Effector memory CD8-positive, alpha-beta T cell (primary cell): ENCODE results near the gene FIBIN.

Experiments used
- ATAC-seq: fragments of 150-1000 bp; cut with Tn5 transposase; replicated peaks from 2 replicates; pipeline ENCODE4 v1.10.0; 2021; ENCODE audit warnings: mild to moderate bottlenecking, moderate library complexity
- DNase-seq, 3 experiments: peaks; one replicate each; pipeline ENCODE4 v3.0.0; 2021
- H3K27ac Mint-ChIP-seq, 2 donors: one replicate each; pipeline ENCODE4 v1.8.0; 2022; ENCODE audit warnings: mild to moderate bottlenecking in 2 of 2, mixed read lengths in 2 of 2, moderate library complexity in 2 of 2
- H3K27me3 Mint-ChIP-seq, 2 donors: one replicate each; pipeline ENCODE4 v1.8.0; 2022; ENCODE audit warnings: mixed read lengths in 2 of 2
- H3K36me3 Mint-ChIP-seq: one replicate; pipeline ENCODE4 v1.8.0; 2022; ENCODE audit warnings: mild to moderate bottlenecking, moderate library complexity, mixed read lengths; ENCODE audit not compliant: insufficient read depth
- H3K4me1 Mint-ChIP-seq, 2 donors: one replicate each; pipeline ENCODE4 v1.8.0; 2022; ENCODE audit warnings: low read depth in 2 of 2, mixed read lengths in 2 of 2
- H3K4me3 Mint-ChIP-seq, 2 donors: one replicate each; pipeline ENCODE4 v1.8.0; 2022; ENCODE audit warnings: mild to moderate bottlenecking in 2 of 2, mixed read lengths in 2 of 2, moderate library complexity in 2 of 2
- H3K9me3 Mint-ChIP-seq, 2 donors: one replicate each; pipeline ENCODE4 v1.8.0; 2022; ENCODE audit warnings: mixed read lengths in 2 of 2
- total RNA-seq, 9 experiments: gene quantifications; one replicate each; lab custom pipeline; 2026; lab: John Stamatoyannopoulos, UW

The FIBIN gene
- total RNA-seq, result 0 to 0.12 (median 0) reads per million in 9 experiments

GRCh38 chr11:26993965-26994457 is at the start of gene FIBIN:
TSS of gene FIBIN (plus strand) at chr11:26994112. CDS start at chr11:26994527, 415 bp downstream.
- H3K36me3 Mint-ChIP-seq, result no peaks in the 10 kb centered on the region

DNA sequence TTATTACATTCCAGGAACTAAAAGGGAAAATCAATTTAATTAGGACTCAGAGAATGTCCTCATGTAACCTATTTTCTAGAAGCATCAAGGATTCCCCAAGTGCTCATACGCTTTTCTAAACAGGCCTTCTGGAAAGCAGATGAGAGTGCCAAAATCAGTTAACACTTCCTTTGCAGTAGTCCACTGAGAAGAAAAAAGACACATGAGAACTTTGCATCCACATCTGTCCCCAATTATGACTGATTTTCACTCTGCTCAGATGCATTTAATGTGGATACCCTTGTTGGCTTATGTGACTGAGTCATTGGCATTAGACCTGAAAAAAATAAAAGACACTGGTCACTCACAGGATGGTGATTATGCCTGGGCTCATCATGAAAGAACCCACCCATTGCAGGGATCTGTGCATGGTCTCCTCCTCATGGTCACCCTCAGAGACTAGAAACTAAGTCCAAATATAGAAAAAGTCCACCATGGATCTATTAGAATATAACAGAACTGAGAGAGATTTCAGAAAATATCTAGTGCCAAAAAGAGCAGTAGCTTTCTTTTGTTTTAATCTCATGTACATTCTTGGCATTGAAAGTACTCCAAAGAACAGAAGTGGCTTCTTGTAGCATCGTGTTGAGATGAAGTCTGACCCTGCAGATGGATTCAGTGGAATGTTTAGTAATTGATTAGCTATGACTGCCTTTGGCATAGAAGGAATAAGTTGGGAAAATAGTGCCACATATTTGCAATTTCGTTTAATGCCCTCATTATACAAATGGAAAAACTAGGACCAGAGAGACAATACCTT is 48.8 kb upstream of the FIBIN start:
- H3K27ac Mint-ChIP-seq, result no peak overlapping the region
- peaks cover 0 to 7% of the 10 kb centered on the region in 2 donors for H3K9me3 Mint-ChIP-seq
- ATAC-seq (no peak), DNase-seq (no peak)
- H3K36me3 Mint-ChIP-seq, result no peaks in the 10 kb centered on the region
- no peaks in the 10 kb centered on the region for H3K4me1 Mint-ChIP-seq
- H3K4me3 Mint-ChIP-seq, result no peak overlapping the region
- H3K27me3 Mint-ChIP-seq, result no peaks in the 10 kb centered on the region

More at GRCh38 chr11:26993965-26994457, at the start of gene FIBIN:
- no peaks in the 10 kb centered on the region for H3K4me1 Mint-ChIP-seq
- no peak within 1 kb of the TSS for H3K27ac Mint-ChIP-seq
- no peaks in the 10 kb centered on the region for H3K27me3 Mint-ChIP-seq
- ATAC-seq, result no peak
- H3K9me3 Mint-ChIP-seq, result peaks cover 4 to 6% of the 10 kb centered on the region in 2 donors
- H3K4me3 Mint-ChIP-seq, result no peak within 1 kb of the TSS
- DNase-seq, result no peak

- Mint-ChIP-seq H3K9me3 (peaks cover 0 to 7% of the 10 kb centered on the region in 2 donors), H3K36me3 (no peaks in the 10 kb centered on the region), H3K4me1 (no peaks in the 10 kb centered on the region), H3K27ac (no peak overlapping the region), H3K4me3 (no peak overlapping the region), H3K27me3 (no peaks in the 10 kb centered on the region)
- DNase-seq, result no peak
- ATAC-seq, result no peak
Observed at GRCh38 chr11:26946257-26946716, 47.6 kb upstream of the FIBIN start.

GRCh38 chr11:26947379-26947844 is 46.5 kb upstream of the FIBIN start:
- H3K9me3 Mint-ChIP-seq, result peaks cover 0 to 3% of the 10 kb centered on the region in 2 donors
- no peak overlapping the region for H3K4me3 Mint-ChIP-seq
- no peak overlapping the region for H3K27ac Mint-ChIP-seq
- no peaks in the 10 kb centered on the region for H3K36me3 Mint-ChIP-seq
- H3K27me3 Mint-ChIP-seq, result no peaks in the 10 kb centered on the region
- ATAC-seq (no peak), DNase-seq (no peak)
- H3K4me1 Mint-ChIP-seq, result no peaks in the 10 kb centered on the region

- H3K27me3 Mint-ChIP-seq, result no peaks in the 10 kb centered on the region
- ATAC-seq (no peak), DNase-seq (no peak)
- H3K36me3 Mint-ChIP-seq, result no peaks in the 10 kb centered on the region
- H3K4me3 Mint-ChIP-seq, result no peak overlapping the region
- H3K9me3 Mint-ChIP-seq, result peaks cover 0 to 8% of the 10 kb centered on the region in 2 donors
- H3K27ac Mint-ChIP-seq, result no peak overlapping the region
- no peaks in the 10 kb centered on the region for H3K4me1 Mint-ChIP-seq
Observed at GRCh38 chr11:26947904-26948639, 45.8 kb upstream of the FIBIN start.

DNA sequence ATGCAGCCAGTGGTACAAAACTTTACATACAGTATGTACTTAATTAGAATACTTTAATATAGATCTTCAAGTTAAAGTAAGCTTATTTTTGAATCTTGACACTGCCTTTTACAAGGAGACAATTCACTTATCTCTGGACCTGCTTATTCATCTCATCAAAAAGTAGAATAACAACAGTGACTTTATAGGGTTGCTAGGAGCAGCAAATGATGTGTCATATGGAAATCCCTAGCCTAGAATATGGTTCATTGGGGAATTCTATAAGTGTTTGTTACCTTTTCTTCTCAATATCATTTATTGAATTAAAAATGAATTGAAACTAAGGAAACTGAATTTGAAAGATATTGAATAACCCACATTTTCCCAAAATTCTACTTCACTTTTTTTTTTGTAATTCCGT is 45.0 kb upstream of the FIBIN start:
- DNase-seq (no peak), ATAC-seq (no peak)
- H3K36me3 Mint-ChIP-seq, result peaks cover 3% of the 10 kb centered on the region
- H3K4me1 Mint-ChIP-seq, result no peaks in the 10 kb centered on the region
- peaks cover 0 to 8% of the 10 kb centered on the region in 2 donors for H3K9me3 Mint-ChIP-seq
- H3K27me3 Mint-ChIP-seq, result no peaks in the 10 kb centered on the region
- no peak overlapping the region for H3K27ac Mint-ChIP-seq
- H3K4me3 Mint-ChIP-seq, result no peak overlapping the region

DNA sequence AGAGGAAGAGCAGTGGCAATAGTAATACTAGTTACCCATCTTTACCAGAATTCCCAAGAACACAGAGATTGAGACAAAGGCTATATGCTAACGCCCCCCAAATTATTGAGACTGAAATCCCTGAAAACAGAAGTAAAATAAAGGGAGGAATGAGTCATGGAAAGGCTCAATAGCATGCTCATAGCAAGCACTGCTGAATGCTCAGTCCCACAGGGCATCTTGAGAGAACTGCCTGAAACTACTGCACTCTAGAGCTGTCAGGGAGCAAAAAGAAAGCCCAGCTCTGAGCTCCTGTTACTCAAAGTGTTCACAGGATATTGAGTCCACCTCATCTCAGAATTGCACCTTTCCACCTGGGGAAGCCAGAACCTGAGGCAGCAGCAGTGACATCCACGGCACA is 44.1 kb upstream of the FIBIN start:
- Mint-ChIP-seq H3K4me3 (no peak overlapping the region), H3K27ac (no peak overlapping the region), H3K4me1 (no peaks in the 10 kb centered on the region), H3K27me3 (no peaks in the 10 kb centered on the region), H3K9me3 (peaks cover 0 to 8% of the 10 kb centered on the region in 2 donors), H3K36me3 (peaks cover 3% of the 10 kb centered on the region)
- DNase-seq (no peak), ATAC-seq (no peak)

DNA sequence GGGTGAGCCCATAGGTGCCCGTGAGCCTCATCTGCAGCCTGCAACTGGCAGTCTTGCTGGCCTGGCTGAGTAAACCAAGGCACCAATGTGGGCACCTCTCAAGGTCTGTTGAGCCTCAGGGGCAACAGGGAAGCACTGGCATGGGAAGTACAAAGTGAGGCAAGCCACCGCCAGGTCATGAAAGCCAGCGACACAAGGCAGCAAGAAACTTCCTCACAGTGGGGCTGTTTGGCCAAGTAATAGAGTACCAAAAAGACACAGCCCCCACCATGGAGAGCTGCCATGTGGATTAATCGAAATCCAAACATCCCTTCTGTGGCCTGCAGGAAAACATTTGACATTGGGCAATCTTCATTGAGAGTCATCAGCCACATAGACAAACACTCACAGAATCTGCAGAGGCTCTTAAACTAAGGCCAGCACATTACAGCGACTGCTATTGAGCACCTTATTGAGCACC is 43.6 kb upstream of the FIBIN start:
- peaks cover 0 to 8% of the 10 kb centered on the region in 2 donors for H3K9me3 Mint-ChIP-seq
- peaks cover 3% of the 10 kb centered on the region for H3K36me3 Mint-ChIP-seq
- H3K4me1 Mint-ChIP-seq, result no peaks in the 10 kb centered on the region
- ATAC-seq (no peak), DNase-seq (no peak)
- H3K4me3 Mint-ChIP-seq, result no peak overlapping the region
- H3K27me3 Mint-ChIP-seq, result no peaks in the 10 kb centered on the region
- no peak overlapping the region for H3K27ac Mint-ChIP-seq

DNA sequence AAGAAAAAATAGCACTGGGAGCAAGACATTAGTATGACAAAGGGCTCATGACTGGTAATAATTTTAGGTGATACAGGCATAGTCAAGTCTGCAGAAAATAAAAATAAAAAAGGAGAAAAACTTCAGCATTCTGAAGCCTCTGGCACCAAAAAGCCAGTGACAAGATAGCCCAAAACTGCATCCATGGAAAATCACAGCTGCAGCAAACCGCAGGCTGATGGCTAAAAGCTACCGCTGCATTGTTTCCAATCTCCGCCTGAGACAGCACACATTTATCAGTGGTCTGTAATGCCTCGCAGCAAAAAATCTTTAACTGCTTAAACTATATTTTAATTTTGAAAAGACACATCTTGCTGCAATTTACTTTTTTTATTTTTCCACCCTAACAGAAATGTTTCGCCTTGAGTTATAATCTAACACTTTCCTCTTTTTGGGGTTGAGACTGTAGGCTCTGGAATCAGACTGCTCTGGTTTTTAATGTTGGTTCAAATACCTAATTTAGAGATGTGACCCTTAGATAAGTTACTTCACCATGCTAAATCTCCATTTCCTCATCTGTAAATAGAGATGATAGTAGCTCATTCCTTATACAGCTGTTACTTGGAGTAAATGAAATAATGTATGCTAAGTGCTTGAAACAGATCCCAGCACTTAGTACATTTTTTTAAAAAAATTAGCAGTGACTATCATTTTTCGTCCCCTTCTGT is 42.0 kb upstream of the FIBIN start:
- H3K4me1 Mint-ChIP-seq, result no peaks in the 10 kb centered on the region
- H3K27me3 Mint-ChIP-seq, result no peaks in the 10 kb centered on the region
- H3K27ac Mint-ChIP-seq, result no peak overlapping the region
- ATAC-seq, result no peak
- peaks cover 0 to 8% of the 10 kb centered on the region in 2 donors for H3K9me3 Mint-ChIP-seq
- H3K4me3 Mint-ChIP-seq, result no peak overlapping the region
- H3K36me3 Mint-ChIP-seq, result peaks cover 3% of the 10 kb centered on the region
- DNase-seq, result no peak

GRCh38 chr11:26953770-26954392 is 40.0 kb upstream of the FIBIN start:
- H3K27me3 Mint-ChIP-seq, result no peaks in the 10 kb centered on the region
- H3K4me3 Mint-ChIP-seq, result no peak overlapping the region
- no peak overlapping the region for H3K27ac Mint-ChIP-seq
- no peaks in the 10 kb centered on the region for H3K4me1 Mint-ChIP-seq
- ATAC-seq (no peak), DNase-seq (no peak)
- H3K9me3 Mint-ChIP-seq, result peaks cover 0 to 8% of the 10 kb centered on the region in 2 donors
- peaks cover 3% of the 10 kb centered on the region for H3K36me3 Mint-ChIP-seq

DNA sequence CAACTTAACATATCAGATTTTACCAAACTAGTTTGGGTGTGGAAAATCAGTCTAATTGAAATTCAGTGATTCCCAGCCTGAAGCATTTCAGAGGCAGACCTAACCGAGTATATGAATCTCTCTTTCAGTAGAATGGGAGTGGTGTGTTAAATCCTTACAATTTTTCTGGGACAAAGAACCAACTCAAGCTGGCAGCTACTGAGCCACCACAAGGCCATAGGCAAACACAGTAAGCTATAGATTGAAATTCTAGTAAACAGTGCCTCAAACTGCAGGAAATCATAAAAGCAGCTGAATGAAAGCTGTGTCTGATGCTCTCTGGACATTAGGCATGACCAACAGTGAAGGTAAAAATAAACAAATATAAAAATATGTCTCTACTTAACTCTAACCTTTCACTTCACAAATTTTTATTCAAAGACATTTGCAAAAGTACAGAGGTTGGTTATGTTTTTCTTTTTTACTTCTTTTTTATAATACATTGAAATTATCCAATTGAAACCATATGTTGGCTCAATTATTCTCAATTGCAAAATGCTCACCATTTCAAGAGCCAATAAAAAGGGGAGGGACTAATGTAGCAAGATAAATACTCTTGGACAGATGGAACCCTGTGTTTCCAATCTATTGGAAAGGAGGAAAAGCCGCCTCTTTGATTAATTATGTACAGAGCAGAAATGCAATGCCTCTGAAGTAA is 35.8 kb upstream of the FIBIN start:
- H3K9me3 Mint-ChIP-seq, result peaks cover 0 to 4% of the 10 kb centered on the region in 2 donors
- H3K4me1 Mint-ChIP-seq, result no peaks in the 10 kb centered on the region
- no peak for ATAC-seq
- H3K27me3 Mint-ChIP-seq, result no peaks in the 10 kb centered on the region
- peaks cover 2% of the 10 kb centered on the region for H3K36me3 Mint-ChIP-seq
- no peak overlapping the region for H3K27ac Mint-ChIP-seq
- H3K4me3 Mint-ChIP-seq, result no peak overlapping the region
- DNase-seq, result no peak

GRCh38 chr11:26958702-26959049 is 35.2 kb upstream of the FIBIN start:
- Mint-ChIP-seq H3K27me3 (no peaks in the 10 kb centered on the region), H3K4me3 (no peak overlapping the region), H3K27ac (no peak overlapping the region), H3K9me3 (peaks cover 0 to 4% of the 10 kb centered on the region in 2 donors), H3K36me3 (no peaks in the 10 kb centered on the region), H3K4me1 (no peaks in the 10 kb centered on the region)
- ATAC-seq (no peak), DNase-seq (no peak)
